B cell (primary cell): Measurements from ENCODE around the gene CCDC175. TPM values are rescaled to one million over a fixed set of nuclear protein-coding genes. Genes with fewer than 3 reads are reported as not detected.

Experiments
- ATAC-seq: fragments of 200-7000 bp; cut with Tn5 transposase; one replicate; pipeline ENCODE4 v1.10.0; 2021; ENCODE audit warnings: low read depth, mild to moderate bottlenecking, moderate number of reproducible peaks, moderate library complexity
- CTCF ChIA-PET: fragments of 350-600 bp; sonication (Branson Sonifier 250); formaldehyde crosslinking; loops from one replicate; lab custom pipeline; 2021; ENCODE audit warnings: antibody characterized with exemption, inconsistent platforms; lab: Charles Lee
- POLR2A ChIA-PET: fragments of 350-600 bp; sonication (Branson Sonifier 250); formaldehyde crosslinking; loops from one replicate; lab custom pipeline; 2021; ENCODE audit warnings: antibody characterized with exemption; lab: Charles Lee
- DNase-seq: peaks from one replicate; pipeline ENCODE4 v3.0.0; 2013
- H2AFZ ChIP-seq: 2 replicates; pipeline ENCODE4 v1.6.1; 2012; ENCODE audit warnings: mild to moderate bottlenecking, low read depth, low read length; ENCODE audit not compliant: insufficient read depth, poor library complexity, severe bottlenecking
- H3K27ac ChIP-seq, 2 donors: 1 replicate in 1 of 2; 2 replicates in 1 of 2; pipeline ENCODE4 v1.5.1; 2012 to 2013; ENCODE audit warnings: low read length in 2 of 2, mild to moderate bottlenecking in 2 of 2, moderate library complexity in 1 of 2
- H3K27me3 ChIP-seq, 4 experiments: fragments of 200-600 bp in 1 of 4; sonication (generic) in 1 of 4; replicated peaks in 1 of 4; 1 replicate in 2 of 4; 2 replicates in 2 of 4; pipeline versions ENCODE4 v1.6.1 to v1.7.0; 2013 to 2016; ENCODE audit warnings: low read length in 3 of 4, mild to moderate bottlenecking in 2 of 4, mixed read lengths in 1 of 4, moderate library complexity in 1 of 4; ENCODE audit not compliant: insufficient read depth in 4 of 4, control insufficient read depth in 3 of 4; ENCODE audit errors: control extremely low read depth in 1 of 4
- H3K36me3 ChIP-seq, 2 experiments: replicated peaks in 1 of 2; 1 replicate in 1 of 2; 2 replicates in 1 of 2; pipeline versions ENCODE4 v1.6.1 to v1.7.1; 2013; ENCODE audit warnings: low read length in 1 of 2; ENCODE audit not compliant: insufficient read depth in 2 of 2, control insufficient read depth in 1 of 2; ENCODE audit errors: control extremely low read depth in 1 of 2, extremely low read depth in 1 of 2
- H3K4me1 ChIP-seq, 2 donors: fragments of 200-600 bp in 1 of 2; sonication (generic) in 1 of 2; 1 replicate in 1 of 2; 2 replicates in 1 of 2; pipeline versions ENCODE4 v1.5.1 to v1.6.1; 2013 to 2017; ENCODE audit warnings: low read length in 2 of 2; ENCODE audit not compliant: control insufficient read depth in 2 of 2, insufficient read depth in 2 of 2
- H3K4me2 ChIP-seq: replicated peaks from 2 replicates; pipeline ENCODE3; 2012; ENCODE audit warnings: mild to moderate bottlenecking, low read depth, low read length; ENCODE audit not compliant: poor library complexity, severe bottlenecking
- H3K4me3 ChIP-seq, 5 experiments: fragments of 200-600 bp in 1 of 5; sonication (generic) in 1 of 5; 1 replicate in 3 of 5; 2 replicates in 2 of 5; pipeline versions ENCODE4 v1.5.1 to v1.7.0; 2011 to 2016; ENCODE audit warnings: low read length in 4 of 5, mild to moderate bottlenecking in 4 of 5, low read depth in 2 of 5, control low read depth in 1 of 5, moderate library complexity in 1 of 5; ENCODE audit not compliant: insufficient read depth in 1 of 5; ENCODE audit errors: control extremely low read depth in 1 of 5, extremely low read depth in 1 of 5
- H3K79me2 ChIP-seq: fragments of 200-600 bp; sonication (generic); one replicate; pipeline ENCODE4 v1.6.0; 2016; ENCODE audit warnings: low read length; ENCODE audit not compliant: control insufficient read depth, insufficient read depth
- H3K9ac ChIP-seq: fragments of 200-600 bp; sonication (generic); 2 replicates; pipeline ENCODE4 v1.6.1; 2017; ENCODE audit warnings: mild to moderate bottlenecking, low read length, moderate library complexity
- H3K9me3 ChIP-seq, 3 donors: one replicate each; pipeline versions ENCODE4 v1.6.1 to v1.7.1; 2013; ENCODE audit warnings: low read length in 2 of 3; ENCODE audit not compliant: control insufficient read depth in 2 of 3, insufficient read depth in 1 of 3; ENCODE audit errors: control extremely low read depth in 1 of 3
- H4K20me1 ChIP-seq: 2 replicates; pipeline ENCODE4 v1.6.0; 2012; ENCODE audit warnings: mild to moderate bottlenecking, low read length; ENCODE audit not compliant: insufficient read depth, control insufficient read depth, poor library complexity, severe bottlenecking
- H3K27ac Mint-ChIP-seq: one replicate; pipeline ENCODE4 v1.8.0; 2021; ENCODE audit warnings: mixed read lengths
- H3K27me3 Mint-ChIP-seq: one replicate; pipeline ENCODE4 v1.8.0; 2021; ENCODE audit warnings: mixed read lengths
- H3K4me1 Mint-ChIP-seq: one replicate; pipeline ENCODE4 v1.8.0; 2021; ENCODE audit warnings: mixed read lengths
- H3K4me3 Mint-ChIP-seq: one replicate; pipeline ENCODE4 v1.8.0; 2021; ENCODE audit warnings: mixed read lengths
- H3K9me3 Mint-ChIP-seq: one replicate; pipeline ENCODE4 v1.8.0; 2022; ENCODE audit warnings: mixed read lengths; ENCODE audit not compliant: insufficient read depth
- CTCF ChIP-seq: fragments of 200-600 bp; IDR thresholded peaks from one replicate; pipeline ENCODE4 v1.8.0; 2022; ENCODE audit warnings: antibody characterized with exemption, mild to moderate bottlenecking
- EZH2 ChIP-seq: IDR thresholded peaks from 2 replicates; pipeline ENCODE4 v1.6.1; 2012; ENCODE audit warnings: borderline replicate concordance, low read depth, mild to moderate bottlenecking, moderate library complexity, low read length; ENCODE audit not compliant: insufficient read depth, poor library complexity, severe bottlenecking
- WGBS: methylation state at CpG from one replicate; pipeline ENCODE4 v1.1.5; 2013; ENCODE audit warnings: missing lambda C conversion rate; ENCODE audit not compliant: insufficient coverage; 5-methylcytosine and 5-hydroxymethylcytosine counted together
- intact Hi-C: fragments of 100-400 bp; cut with micrococcal nuclease; formaldehyde crosslinking; loops from one replicate; pipeline ENCODE4 v1.10.0; 2022
- polyA plus RNA-seq: library from polyadenylated mRNA; depleted of rRNA; stranded (reverse); fragments of >200 nt; gene quantifications from 2 replicates; pipeline ENCODE4 v1.2.3, GENCODE V29; 2012
- total RNA-seq, 2 donors: library from RNA; stranded (reverse); fragments of 120-200 nt in 1 of 2; gene quantifications; 1 replicate in 1 of 2; 2 replicates in 1 of 2; pipeline versions ENCODE4 v1.2.3 to v1.2.4, GENCODE V29; 2013 to 2022

Gene CCDC175
- total and polyA plus RNA-seq, 2 donors (not counting 1 experiment from before 2014, with no cell fraction given) = not detected

GRCh38 chr14:59483819-59484638, 92.6 kb downstream of the CCDC175 start, which contains the start of the genes JKAMP and L3HYPDH:
TSS of gene JKAMP (plus strand) at chr14:59484517. CDS start at chr14:59484590, 73 bp downstream.
TSS of gene L3HYPDH (minus strand) at chr14:59484408. CDS start at chr14:59484316, 92 bp downstream.
- Histone ChIP-seq H4K20me1 (peaks cover 13% of the 10 kb centered on the region), H3K9ac (peak within 1 kb of the TSS; percentile 90), H3K4me2 (peak within 1 kb of the TSS; percentile 93), H3K4me3 (peak within 1 kb of the TSS; percentile 83 to 97 (median 93)), H3K27me3 (no peaks in the 10 kb centered on the region), H3K27ac (peak within 1 kb of the TSS; percentile 57 to 79), H3K4me1 (peaks cover 36 to 40% of the 10 kb centered on the region in 2 donors), H3K79me2 (peaks cover 60% of the 10 kb centered on the region), H3K36me3 (peaks cover 2 to 15% of the 10 kb centered on the region in 2 experiments), H3K9me3 (no peaks in the 10 kb centered on the region), H2AFZ (peak within 1 kb of the TSS; percentile 96)
- ATAC-seq = peak; percentile 92
- POLR2A ChIA-PET = interaction anchor here (0.6 to 2.5 kb wide), 3 partner anchors 19 to 764 kb away, joined by 3 to 12 read pairs (median 5); partner anchors contain the start of genes GPR135 and PPM1A
- intact Hi-C loops = loop anchor here (1.0 to 10.0 kb wide), 10 partner anchors 19 to 1279 kb away; partner anchors contain the start of genes ACTR10, CCDC175, DAAM1 and DACT1
- DNase-seq = peak; percentile 96
- CTCF ChIA-PET = interaction anchor here (0.7 to 3.6 kb wide), 13 partner anchors 8 to 983 kb away, joined by 3 to 35 read pairs (median 3); partner anchors contain the start of gene GPR135
- TF ChIP-seq EZH2 (no peak), CTCF (peak; percentile 70)
- WGBS = under 1% methylated on average over 92 of the region's 92 CpGs
- Mint-ChIP-seq H3K4me1 (peaks cover 56% of the 10 kb centered on the region), H3K4me3 (peak within 1 kb of the TSS; percentile 96), H3K27me3 (no peaks in the 10 kb centered on the region), H3K27ac (peak within 1 kb of the TSS; percentile 90), H3K9me3 (no peaks in the 10 kb centered on the region)
